ENCODE measurements around the gene CXorf51A.
"Not testable (repeated sequence)": the region's sequence is repeated elsewhere in the genome, so short reads cannot be mapped to it uniquely, and the experiment has no call there.

Gene CXorf51A

GRCh38 chrX:146814644-146815043 is at the start of gene CXorf51A:
TSS of gene CXorf51A (minus strand) at chrX:146814744. CDS start at chrX:146814723, 21 bp downstream.
- not testable (repeated sequence) for DNase-seq (ENCODE audit: low read depth, low spot score)

GRCh38 chrX:146863566-146863965 is 49.0 kb upstream of the CXorf51A start:
- DNase-seq (ENCODE audit: low read depth, low spot score): no peak

- DNase-seq (ENCODE audit: low read depth, low spot score): no peak
Observed at GRCh38 chrX:146854281-146854680, 39.7 kb upstream of the CXorf51A start.

- no peak for DNase-seq (ENCODE audit: low read depth, low spot score)
Observed at GRCh38 chrX:146831994-146832393, 17.4 kb upstream of the CXorf51A start.

- not testable (repeated sequence) for DNase-seq (ENCODE audit: low read depth, low spot score)
Observed at GRCh38 chrX:146809471-146809870, 5.1 kb downstream of the CXorf51A start, which contains the start of gene CXorf51B. TSS of gene CXorf51B (plus strand) at chrX:146809771. CDS start at chrX:146809792, 21 bp downstream.
